ENCODE results near the gene TRIM52.
"Not testable (repeated sequence)": the region's sequence is repeated elsewhere in the genome, so short reads cannot be mapped to it uniquely, and the experiment has no call there.

The TRIM52 gene

DNA sequence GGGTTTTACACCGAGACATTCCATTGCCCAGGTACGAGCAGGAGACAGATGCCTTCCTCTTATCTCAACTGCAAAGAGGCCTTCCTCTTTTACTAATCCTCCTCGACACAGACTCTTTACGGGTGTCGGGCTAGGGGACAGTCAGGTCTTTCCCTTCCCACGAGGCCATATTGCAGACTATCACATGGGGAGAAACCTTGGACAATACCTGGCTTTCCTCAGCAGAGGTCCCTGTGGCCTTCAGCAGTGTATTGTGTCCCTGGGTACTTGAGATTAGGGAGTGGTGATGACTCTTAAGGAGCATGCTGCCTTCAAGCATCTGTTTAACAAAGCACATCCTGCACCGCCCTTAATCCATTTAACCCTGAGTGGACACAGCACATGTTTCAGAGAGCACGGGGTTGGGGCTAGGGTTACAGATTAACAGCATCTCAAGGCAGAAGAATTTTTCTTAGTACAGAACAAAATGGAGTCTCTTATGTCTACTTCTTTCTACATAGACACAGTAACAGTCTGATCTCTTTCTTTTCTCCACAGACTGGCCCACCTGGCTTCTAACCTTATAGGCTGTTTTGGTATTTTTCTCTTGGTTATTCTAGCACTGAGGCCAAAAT lies 6.5 kb upstream of the TRIM52 start:
- not testable (repeated sequence) for H3K4me2 ChIP-seq (ENCODE audit: low read length); H3K27ac ChIP-seq (ENCODE audit: low read depth, low read length); H3F3A ChIP-seq (ENCODE audit: control insufficient read depth, insufficient read depth); H4K20me1 ChIP-seq (ENCODE audit: control insufficient read depth, insufficient read depth, low read depth, low read length); H3K9me3 ChIP-seq (ENCODE audit: control insufficient read depth, insufficient read depth, low read length); H3K4me3 ChIP-seq (ENCODE audit: low read length); H3K9me2 ChIP-seq (replicated peaks; ENCODE audit: control insufficient read depth, low read length); H3K27me3 ChIP-seq (ENCODE audit: control insufficient read depth, low read length); H3K79me2 ChIP-seq (ENCODE audit: control insufficient read depth, low read length); H3K4me1 ChIP-seq (ENCODE audit: control insufficient read depth, low read length)
- H3K36me3 ChIP-seq (ENCODE audit: control insufficient read depth, low read length): peaks cover 14% of the 10 kb centered on the region

GRCh38 chr5:181265092-181265671 lies 4.2 kb upstream of the TRIM52 start:
- H3K27me3 ChIP-seq (ENCODE audit: control insufficient read depth, low read length): no peaks in the 10 kb centered on the region
- H3F3A ChIP-seq (ENCODE audit: control insufficient read depth, insufficient read depth): peaks cover 2% of the 10 kb centered on the region; the same call in 1 of the 2 replicates
- TF ChIP-seq, protein P1, sequence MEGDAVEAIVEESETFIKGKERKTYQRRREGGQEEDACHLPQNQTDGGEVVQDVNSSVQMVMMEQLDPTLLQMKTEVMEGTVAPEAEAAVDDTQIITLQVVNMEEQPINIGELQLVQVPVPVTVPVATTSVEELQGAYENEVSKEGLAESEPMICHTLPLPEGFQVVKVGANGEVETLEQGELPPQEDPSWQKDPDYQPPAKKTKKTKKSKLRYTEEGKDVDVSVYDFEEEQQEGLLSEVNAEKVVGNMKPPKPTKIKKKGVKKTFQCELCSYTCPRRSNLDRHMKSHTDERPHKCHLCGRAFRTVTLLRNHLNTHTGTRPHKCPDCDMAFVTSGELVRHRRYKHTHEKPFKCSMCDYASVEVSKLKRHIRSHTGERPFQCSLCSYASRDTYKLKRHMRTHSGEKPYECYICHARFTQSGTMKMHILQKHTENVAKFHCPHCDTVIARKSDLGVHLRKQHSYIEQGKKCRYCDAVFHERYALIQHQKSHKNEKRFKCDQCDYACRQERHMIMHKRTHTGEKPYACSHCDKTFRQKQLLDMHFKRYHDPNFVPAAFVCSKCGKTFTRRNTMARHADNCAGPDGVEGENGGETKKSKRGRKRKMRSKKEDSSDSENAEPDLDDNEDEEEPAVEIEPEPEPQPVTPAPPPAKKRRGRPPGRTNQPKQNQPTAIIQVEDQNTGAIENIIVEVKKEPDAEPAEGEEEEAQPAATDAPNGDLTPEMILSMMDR (IDR thresholded peaks at IDR 0.05; ENCODE audit: low read depth, low read length, poor library complexity, severe bottlenecking): no peak
- no peak for TF ChIP-seq EZH2phosphoT487 (IDR thresholded peaks at IDR 0.05; ENCODE audit: borderline replicate concordance, low read length)
- peaks cover 5% of the 10 kb centered on the region for H3K4me1 ChIP-seq (ENCODE audit: control insufficient read depth, low read length)
- 0 out of 2 replicates have a peak, but pooled peaks cover 2% of the 10 kb centered on the region for H4K20me1 ChIP-seq (ENCODE audit: control insufficient read depth, insufficient read depth, low read depth, low read length)
- H3K4me3 ChIP-seq (ENCODE audit: low read length): no peak overlapping the region
- no peak overlapping the region for H3K4me2 ChIP-seq (ENCODE audit: low read length)
- H3K9me3 ChIP-seq (ENCODE audit: control insufficient read depth, insufficient read depth, low read length): no peaks in the 10 kb centered on the region
- peaks cover 26% of the 10 kb centered on the region for H3K79me2 ChIP-seq (ENCODE audit: control insufficient read depth, low read length)
- H3K36me3 ChIP-seq (ENCODE audit: control insufficient read depth, low read length): peaks cover 19% of the 10 kb centered on the region
- H3K9me2 ChIP-seq (replicated peaks; ENCODE audit: control insufficient read depth, low read length): no peaks in the 10 kb centered on the region
- no peak overlapping the region for H3K27ac ChIP-seq (ENCODE audit: low read depth, low read length)

DNA sequence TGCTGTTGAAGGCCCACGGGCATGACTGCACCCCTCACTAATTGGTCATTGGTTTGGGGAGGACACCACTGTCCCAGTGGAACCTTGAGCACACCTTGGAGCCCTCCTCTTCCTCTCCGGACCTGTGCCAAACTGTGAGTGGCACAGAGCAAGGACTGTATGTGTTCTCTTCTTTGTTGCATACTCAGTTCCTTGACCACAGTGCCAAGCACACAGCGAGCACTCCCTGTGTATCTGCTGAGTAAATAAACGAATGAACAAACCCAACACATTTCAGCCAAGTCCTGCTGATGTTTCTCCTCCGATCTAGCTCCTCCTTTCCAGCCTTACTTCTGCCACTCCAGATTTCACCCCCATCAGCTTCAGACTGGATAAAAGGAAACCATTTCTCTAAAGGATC lies 2.7 kb upstream of the TRIM52 start:
- H3F3A ChIP-seq (ENCODE audit: control insufficient read depth, insufficient read depth): peaks cover 2% of the 10 kb centered on the region; the same call in 1 of the 2 replicates
- no peaks in the 10 kb centered on the region for H3K27me3 ChIP-seq (ENCODE audit: control insufficient read depth, low read length)
- H3K79me2 ChIP-seq (ENCODE audit: control insufficient read depth, low read length): peaks cover 42% of the 10 kb centered on the region
- no peak overlapping the region for H3K4me2 ChIP-seq (ENCODE audit: low read length)
- peaks cover 16% of the 10 kb centered on the region for H4K20me1 ChIP-seq (ENCODE audit: control insufficient read depth, insufficient read depth, low read depth, low read length)
- H3K27ac ChIP-seq (ENCODE audit: low read depth, low read length): no peak overlapping the region
- peaks cover 16% of the 10 kb centered on the region for H3K4me1 ChIP-seq (ENCODE audit: control insufficient read depth, low read length)
- H3K4me3 ChIP-seq (ENCODE audit: low read length): no peak overlapping the region
- no peak for TF ChIP-seq EZH2phosphoT487 (IDR thresholded peaks at IDR 0.05; ENCODE audit: borderline replicate concordance, low read length)
- TF ChIP-seq, protein P1 (IDR thresholded peaks at IDR 0.05; ENCODE audit: low read depth, low read length, poor library complexity, severe bottlenecking): no peak
- no peaks in the 10 kb centered on the region for H3K9me3 ChIP-seq (ENCODE audit: control insufficient read depth, insufficient read depth, low read length)
- no peaks in the 10 kb centered on the region for H3K9me2 ChIP-seq (replicated peaks; ENCODE audit: control insufficient read depth, low read length)
- H3K36me3 ChIP-seq (ENCODE audit: control insufficient read depth, low read length): peaks cover 30% of the 10 kb centered on the region

GRCh38 chr5:181261320-181262049 lies 542 bp upstream of the TRIM52 start:
- Histone ChIP-seq H3K27ac (ENCODE audit: low read depth, low read length) (peak overlapping the region; percentile 86), H3K79me2 (ENCODE audit: control insufficient read depth, low read length) (peaks cover 63% of the 10 kb centered on the region), H3K9me2 (replicated peaks; ENCODE audit: control insufficient read depth, low read length) (no peaks in the 10 kb centered on the region), H3F3A (ENCODE audit: control insufficient read depth, insufficient read depth) (peaks cover 7% of the 10 kb centered on the region; the same call in 1 of the 2 replicates), H3K27me3 (ENCODE audit: control insufficient read depth, low read length) (no peaks in the 10 kb centered on the region), H3K9me3 (ENCODE audit: control insufficient read depth, insufficient read depth, low read length) (no peaks in the 10 kb centered on the region), H3K4me2 (ENCODE audit: low read length) (peak overlapping the region; percentile 84), H3K4me3 (ENCODE audit: low read length) (peak overlapping the region; percentile 94), H4K20me1 (ENCODE audit: control insufficient read depth, insufficient read depth, low read depth, low read length) (peaks cover 16% of the 10 kb centered on the region), H3K36me3 (ENCODE audit: control insufficient read depth, low read length) (peaks cover 44% of the 10 kb centered on the region), H3K4me1 (ENCODE audit: control insufficient read depth, low read length) (peaks cover 32% of the 10 kb centered on the region)
- TF ChIP-seq, protein P1 (IDR thresholded peaks at IDR 0.05; ENCODE audit: low read depth, low read length, poor library complexity, severe bottlenecking): no peak
- TF ChIP-seq EZH2phosphoT487 (IDR thresholded peaks at IDR 0.05; ENCODE audit: borderline replicate concordance, low read length): no peak
